Stimulated activated CD8-positive, alpha-beta memory T cell treated with anti-CD3 and anti-CD28 coated beads, Interleukin-4, amount 100 ng/mL, for 48 hours (primary cell): ENCODE data around the gene IFITM5.
A peak's percentile ranks its signal among the peaks of the same experiment; 100 is the strongest.

ENCODE experiments used
- DNase-seq: peaks from one replicate; pipeline ENCODE4 v3.0.0-alpha.2; 2020

IFITM5 gene

DNA sequence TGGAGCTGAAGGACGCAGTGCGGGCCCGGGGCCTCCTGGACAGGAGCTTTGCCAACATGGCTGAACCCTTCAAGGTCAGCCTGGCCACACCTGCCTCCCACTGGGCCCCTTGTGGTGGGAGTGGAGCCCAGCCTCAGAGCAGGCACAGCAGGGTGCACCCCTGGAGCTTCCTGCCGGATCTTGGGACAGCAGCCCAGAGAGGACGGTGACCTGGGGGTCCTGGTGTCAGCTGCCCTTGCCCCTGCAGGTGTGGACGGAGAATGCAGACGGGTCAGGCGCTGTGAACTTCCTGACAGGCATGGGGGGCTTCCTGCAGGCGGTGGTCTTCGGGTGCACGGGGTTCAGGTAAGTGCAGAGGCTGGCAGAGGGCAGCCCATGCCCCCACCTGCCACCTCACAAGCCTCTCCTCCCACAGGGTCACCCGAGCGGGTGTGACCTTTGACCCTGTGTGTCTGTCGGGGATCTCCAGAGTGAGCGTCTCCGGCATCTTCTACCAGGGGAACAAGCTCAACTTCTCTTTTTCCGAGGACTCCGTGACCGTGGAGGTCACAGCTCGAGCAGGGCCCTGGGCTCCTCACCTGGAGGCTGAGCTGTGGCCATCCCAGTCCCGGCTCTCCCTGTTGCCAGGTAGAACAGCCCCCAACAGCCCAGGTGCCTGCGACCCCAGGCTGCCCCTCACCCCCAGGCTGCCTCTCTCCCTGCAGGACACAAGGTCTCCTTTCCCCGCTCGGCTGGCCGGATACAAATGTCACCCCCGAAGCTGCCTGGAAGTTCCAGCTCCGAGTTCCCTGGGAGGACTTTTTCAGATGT lies 5.3 kb downstream of the IFITM5 start:
- DNase-seq, result no peak

DNA sequence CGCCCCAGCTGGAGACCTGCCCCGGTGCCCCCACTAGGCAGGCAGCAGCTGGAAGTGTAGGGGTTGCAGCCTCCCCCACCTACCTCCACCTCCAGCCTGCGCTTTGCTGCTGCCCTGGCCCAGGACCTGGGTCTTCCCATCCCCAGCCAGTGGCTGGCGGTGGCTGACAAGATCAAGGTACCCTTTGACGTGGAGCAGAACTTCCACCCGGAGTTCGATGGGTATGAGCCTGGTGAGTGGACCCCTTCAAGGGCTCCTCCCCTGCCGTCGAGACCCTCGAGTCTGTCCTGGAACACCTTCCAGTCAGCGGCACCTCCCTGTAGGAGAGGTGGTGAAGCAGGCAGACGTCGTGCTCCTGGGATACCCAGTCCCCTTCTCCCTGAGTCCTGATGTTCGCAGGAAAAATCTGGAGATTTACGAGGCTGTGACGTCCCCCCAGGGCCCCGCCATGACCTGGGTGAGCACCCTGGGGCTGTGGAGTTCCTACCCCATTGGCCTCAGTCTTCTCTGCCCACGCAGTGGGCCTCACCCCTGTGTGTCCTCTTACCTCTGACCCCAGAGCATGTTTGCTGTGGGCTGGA lies 6.0 kb downstream of the IFITM5 start:
- DNase-seq, result no peak

GRCh38 chr11:292211-293121 lies 6.9 kb downstream of the IFITM5 start:
- no peak for DNase-seq

- no peak for DNase-seq
Measured at GRCh38 chr11:291281-292210, 7.8 kb downstream of the IFITM5 start.

- no peak for DNase-seq
Measured at GRCh38 chr11:290621-291231, 8.6 kb downstream of the IFITM5 start.

GRCh38 chr11:289712-290620 lies 9.4 kb downstream of the IFITM5 start:
- peak; percentile 53 for DNase-seq

- DNase-seq, result no peak
Measured at GRCh38 chr11:289398-289711, 10.0 kb downstream of the IFITM5 start.

GRCh38 chr11:288478-289397 lies 10.6 kb downstream of the IFITM5 start, which contains the start of gene PGGHG:
PGGHG (plus strand) TSS chr11:289126; CDS start chr11:289817, 691 bp downstream.
- DNase-seq, result peak; percentile 68

- DNase-seq, result peak; percentile 67
Measured at GRCh38 chr11:287821-288477, 11.4 kb downstream of the IFITM5 start.

DNA sequence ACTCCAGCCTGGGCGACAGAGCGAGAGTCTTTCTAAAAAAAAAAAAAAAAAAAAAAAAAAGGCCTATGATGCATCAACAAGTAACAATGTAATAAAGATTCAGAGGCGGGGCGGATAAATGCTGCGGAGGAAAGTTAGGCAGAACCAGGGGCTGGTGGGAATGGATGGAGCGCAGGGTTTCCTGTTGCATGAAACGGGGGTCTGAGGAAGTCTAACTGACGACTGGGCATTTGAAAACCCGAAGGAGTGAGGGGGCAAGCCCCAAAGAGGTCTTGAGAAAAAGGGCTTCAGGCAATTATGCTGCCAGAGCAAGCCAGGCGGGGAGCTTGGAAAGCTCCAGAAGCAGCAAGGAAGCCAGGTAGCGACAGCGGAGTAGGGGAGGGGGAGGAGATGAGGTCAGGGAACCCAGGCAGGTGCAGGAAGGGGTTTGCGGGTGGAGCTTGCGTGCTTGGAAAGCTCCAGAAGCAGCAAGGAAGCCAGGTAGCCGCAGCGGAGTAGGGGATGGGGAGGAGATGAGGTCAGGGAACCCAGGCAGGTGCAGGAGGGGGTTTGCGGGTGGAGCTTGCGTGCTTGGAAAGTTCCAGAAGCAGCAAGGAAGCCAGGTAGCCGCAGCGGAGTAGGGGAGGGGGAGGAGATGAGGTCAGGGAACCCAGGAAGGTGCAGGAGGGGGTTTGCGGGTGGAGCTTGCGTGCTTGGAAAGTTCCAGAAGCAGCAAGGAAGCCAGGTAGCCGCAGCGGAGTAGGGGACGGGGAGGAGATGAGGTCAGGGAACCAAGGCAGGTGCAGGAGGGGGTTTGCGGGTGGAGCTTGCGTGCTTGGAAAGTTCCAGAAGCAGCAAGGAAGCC lies 12.1 kb downstream of the IFITM5 start:
- DNase-seq, result peak; percentile 51

- DNase-seq, result peak; percentile 23
Measured at GRCh38 chr11:285894-286220, 13.5 kb downstream of the IFITM5 start.

DNA sequence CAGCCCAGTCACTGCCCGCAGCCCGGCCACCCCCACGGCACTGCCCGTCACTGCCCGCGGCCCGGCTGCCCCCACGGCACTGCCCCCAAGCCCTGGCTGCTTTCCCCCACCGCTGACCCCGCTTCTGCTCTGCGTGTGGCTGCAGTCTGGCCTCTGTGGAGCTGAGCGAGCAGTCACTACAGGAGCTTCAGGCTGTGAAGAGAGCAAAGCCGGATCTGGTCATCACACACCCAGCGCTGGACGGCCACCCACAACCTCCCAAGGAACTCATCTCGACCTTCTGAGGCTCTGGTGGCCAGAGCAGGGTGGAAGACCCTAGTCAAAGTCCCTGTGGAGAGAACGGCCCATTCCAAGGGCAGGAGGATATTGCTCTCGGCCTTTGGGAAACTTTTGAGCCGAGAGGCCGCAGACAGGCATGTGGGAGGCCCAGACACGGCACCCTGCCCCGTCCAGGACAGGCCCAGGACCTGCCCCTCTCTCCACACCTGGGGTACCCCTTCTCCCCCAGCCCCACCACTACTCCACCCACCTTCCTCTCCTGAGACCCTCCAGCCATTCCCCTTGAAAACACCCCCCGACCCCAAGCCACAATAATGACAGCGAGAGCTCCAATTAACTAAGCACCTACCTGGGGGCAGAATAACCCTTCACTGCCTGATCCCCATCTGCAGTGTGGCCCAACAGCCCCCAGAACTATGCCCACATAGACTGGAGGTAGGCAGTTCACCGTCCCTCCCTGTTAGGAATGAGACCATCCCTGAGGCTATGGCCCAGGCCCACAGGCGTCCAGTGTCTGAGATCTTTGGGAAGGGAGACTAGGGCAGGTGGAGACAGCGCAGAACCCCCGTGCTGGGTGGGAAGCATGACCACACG lies 14.1 kb downstream of the IFITM5 start:
- DNase-seq, result peak; percentile 20

GRCh38 chr11:284105-285020 lies 15.0 kb downstream of the IFITM5 start:
- peak; percentile 35 for DNase-seq

DNA sequence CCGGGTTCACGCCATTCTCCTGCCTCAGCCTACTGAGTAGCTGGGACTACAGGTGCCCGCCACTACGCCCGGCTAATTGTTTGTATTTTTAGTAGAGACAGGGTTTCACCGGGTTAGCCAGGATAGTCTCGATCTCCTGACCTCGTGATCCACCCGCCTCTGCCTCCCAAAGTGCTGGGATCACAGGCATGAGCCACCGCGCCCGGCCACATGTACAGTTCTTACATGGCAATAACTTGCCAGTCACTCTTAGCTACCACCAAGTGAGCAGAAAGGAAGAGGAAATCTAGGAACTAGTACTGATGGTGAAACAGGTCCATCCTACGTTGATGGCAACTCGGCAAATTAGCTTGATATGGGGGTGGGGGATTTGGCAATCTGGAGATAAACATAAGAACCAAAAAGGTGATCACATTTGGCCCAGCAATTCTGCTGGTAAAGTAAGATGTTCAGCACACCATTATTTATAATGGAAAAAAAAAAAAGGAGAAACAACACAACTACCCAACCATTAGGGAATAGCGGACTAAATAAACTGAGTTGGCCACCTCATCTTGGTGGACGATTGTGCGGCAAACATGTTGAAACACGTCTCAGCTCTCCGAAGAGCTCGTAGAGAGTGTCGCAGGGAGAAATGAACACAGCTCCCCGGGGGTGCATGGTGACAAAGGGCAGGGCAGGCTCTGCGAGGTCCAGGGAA lies 15.8 kb downstream of the IFITM5 start:
- peak; percentile 34 for DNase-seq

DNA sequence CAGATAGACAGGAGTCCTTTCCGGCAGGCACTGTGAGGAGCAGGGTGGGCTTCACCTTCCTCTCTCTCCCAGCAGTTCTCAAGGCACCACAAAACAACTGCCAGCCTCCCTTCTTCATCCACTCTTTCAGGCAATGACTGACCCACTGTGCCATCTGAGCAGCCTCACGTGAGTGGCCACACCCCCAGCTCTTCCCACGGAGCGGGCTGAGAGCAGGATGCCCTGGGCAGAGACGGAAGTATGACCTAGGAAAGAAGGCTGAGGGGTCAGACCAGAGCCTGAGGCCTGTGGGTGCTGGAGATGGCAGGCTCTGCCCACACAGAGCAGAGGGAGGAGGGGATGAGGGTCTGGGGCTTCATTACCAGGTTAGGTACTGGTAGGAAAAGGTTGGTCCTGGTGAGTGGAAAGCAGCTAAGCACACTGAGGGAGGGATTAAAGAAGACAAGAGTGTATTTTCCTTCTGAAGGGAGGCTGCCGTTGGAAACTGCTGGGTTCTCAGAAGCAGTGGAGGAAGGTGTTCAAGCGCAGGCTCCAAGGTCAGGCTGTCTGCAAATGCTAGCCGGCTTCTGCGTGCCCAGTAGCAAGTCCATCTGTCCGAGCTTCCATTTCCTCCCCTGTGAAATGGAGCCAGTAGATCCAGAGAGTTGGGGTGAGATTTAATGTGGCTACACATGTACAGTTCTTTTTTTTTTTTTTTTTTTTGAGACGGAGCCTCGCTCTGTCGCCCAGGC lies 16.5 kb downstream of the IFITM5 start:
- peak; percentile 37 for DNase-seq
